Skeletal muscle satellite cell (primary cell): Measurements from ENCODE around the gene LRRC46.

Source experiments
- H3K27me3 ChIP-seq: 2 replicates; pipeline ENCODE4 v1.7.0; 2013; ENCODE audit warnings: low read length; ENCODE audit not compliant: control insufficient read depth, insufficient read depth
- H3K36me3 ChIP-seq: 2 replicates; pipeline ENCODE4 v1.7.0; 2013; ENCODE audit warnings: mild to moderate bottlenecking, control low read depth, low read length; ENCODE audit not compliant: insufficient read depth
- H3K4me1 ChIP-seq: 2 replicates; pipeline ENCODE4 v1.7.0; 2013; ENCODE audit warnings: low read length; ENCODE audit not compliant: control insufficient read depth, insufficient read depth
- H3K4me2 ChIP-seq: 2 replicates; pipeline ENCODE4 v1.7.0; 2013; ENCODE audit warnings: mild to moderate bottlenecking, low read length
- H3K4me3 ChIP-seq: 2 replicates; pipeline ENCODE4 v1.7.0; 2013; ENCODE audit warnings: low read length
- H3K9ac ChIP-seq: 2 replicates; pipeline ENCODE4 v1.7.0; 2013; ENCODE audit warnings: mild to moderate bottlenecking, low read depth, low read length, moderate library complexity
- H3K9me3 ChIP-seq: replicated peaks from 2 replicates; pipeline ENCODE4 v1.7.0; 2013; ENCODE audit warnings: mild to moderate bottlenecking, control low read depth, low read length

Gene LRRC46

DNA sequence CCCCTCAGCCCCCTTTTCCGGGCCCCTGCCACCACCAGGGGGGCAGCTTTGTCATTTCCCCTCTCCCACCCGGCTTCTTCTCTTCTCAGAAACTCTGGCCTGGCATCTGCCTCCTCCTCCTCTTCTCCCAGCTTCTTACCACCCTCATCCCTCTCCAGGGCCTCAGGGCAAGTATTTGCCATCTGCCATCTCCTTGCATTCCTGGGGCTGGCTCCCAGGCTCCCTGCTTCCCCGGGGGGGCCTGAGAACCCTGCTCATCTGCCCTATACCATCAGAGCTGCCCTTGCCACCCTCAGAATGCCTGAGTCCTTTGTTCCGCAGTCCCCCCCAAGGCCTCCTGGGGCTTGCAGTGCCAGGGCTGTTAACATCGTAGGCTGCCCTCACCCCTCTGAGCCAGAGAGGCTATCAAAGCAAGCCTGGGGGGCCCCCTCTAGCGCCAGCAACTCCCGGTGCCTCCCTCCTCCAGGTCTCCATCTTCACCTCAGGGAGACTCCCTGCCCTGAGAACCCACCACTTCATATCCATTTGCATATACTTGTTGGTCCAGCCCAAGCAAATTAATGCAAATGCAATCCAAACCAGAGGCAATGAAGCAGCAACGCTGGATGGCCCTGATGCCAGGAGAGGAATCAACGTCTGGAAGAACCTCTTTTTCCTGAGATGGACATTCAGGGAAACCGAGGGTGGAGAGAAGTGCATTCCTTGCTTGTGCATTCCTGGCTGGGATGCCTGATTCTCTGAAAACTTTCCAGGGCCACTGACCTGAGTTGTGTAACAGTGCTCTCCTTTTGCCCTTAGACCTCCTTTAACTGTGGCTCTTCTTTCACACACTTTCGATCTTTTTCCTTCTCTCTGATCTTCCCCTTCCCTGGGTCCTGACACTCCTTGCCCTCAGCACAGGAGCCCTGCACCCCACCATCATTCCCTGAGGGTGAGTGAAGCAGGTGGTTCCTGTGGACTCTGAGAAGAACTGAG is 43.8 kb downstream of the LRRC46 start:
- no peak overlapping the region for H3K4me2 ChIP-seq
- H3K9me3 ChIP-seq = no peaks in the 10 kb centered on the region
- H3K36me3 ChIP-seq = no peaks in the 10 kb centered on the region
- peaks cover 8% of the 10 kb centered on the region for H3K4me1 ChIP-seq
- H3K9ac ChIP-seq = no peak overlapping the region
- H3K4me3 ChIP-seq = no peak overlapping the region
- H3K27me3 ChIP-seq = peaks cover 57% of the 10 kb centered on the region

DNA sequence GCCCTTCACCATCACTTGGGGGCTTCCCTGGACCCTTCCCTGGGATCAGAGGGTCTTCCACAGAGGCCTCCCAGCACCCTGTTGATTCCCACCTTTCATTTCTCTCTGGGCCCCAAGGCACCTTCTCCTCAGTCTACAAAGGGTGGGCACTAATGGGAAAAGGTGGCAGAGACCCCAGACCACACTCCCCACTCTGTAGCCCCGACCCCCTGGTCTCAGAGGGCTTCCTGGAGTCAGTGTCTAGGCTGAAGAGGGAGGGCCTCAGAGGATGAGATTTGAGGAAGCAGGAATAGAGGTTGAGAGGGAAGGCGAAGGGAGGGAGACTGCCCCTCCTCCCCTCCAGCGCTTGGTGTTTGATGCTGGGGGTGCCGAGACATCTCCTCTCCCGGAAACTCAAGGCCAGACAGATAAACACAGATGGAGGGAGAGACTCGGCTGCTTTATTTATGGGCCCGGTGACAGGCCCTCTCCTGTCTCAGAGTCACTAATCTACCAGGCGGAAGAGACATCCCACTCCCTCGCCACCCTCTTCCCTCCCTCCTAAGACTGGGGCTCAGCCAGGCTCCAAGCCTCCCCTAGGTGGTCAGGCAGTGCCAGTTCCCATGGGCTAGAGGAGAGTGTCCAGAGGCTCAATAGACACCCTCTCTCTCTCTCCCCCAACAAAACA is 46.0 kb downstream of the LRRC46 start:
- Histone ChIP-seq H3K9me3 (no peaks in the 10 kb centered on the region), H3K4me3 (no peak overlapping the region), H3K9ac (no peak overlapping the region), H3K4me2 (no peak overlapping the region), H3K36me3 (no peaks in the 10 kb centered on the region), H3K27me3 (peaks cover 37% of the 10 kb centered on the region), H3K4me1 (peaks cover 15% of the 10 kb centered on the region)

DNA sequence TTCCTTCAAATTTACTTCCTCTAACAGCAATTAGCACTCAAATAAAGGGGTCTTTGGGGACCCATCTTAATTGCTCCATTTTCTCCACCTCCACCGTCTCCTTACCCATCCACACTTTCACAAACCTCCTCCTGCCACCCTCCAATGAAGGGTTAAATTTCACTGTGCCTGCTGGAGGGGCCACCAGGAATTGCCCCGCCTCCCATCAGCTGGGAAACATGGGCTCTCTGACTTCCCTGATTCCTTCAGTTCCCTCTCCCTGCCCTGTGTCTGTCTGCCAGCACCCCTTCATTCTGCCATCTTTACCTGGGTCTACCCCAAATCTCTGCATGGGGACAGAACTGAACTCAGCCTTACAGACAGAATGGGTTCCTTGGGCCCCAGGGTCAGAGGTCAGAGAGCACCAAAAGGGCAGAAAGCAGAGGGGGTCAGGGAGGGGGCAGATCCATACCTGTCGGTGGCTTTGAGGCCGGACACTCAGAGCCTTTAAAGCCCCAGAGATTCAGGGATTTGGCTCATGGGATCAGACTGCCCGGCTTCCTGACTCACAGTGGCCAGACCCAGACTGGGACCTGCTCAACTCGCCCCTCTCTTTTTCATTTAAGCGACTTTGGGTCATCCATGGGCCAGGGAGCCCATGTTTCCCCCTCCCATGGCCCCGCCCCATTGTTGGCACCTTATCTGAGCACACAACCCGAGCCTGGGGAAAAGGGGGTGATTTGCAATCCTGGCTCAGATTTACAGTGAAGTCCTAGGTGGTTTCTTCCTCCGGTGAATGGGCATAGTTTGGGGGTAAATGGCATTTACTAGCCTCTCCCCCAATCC is 46.9 kb downstream of the LRRC46 start:
- H3K27me3 ChIP-seq = peaks cover 28% of the 10 kb centered on the region
- no peak overlapping the region for H3K4me3 ChIP-seq
- H3K9me3 ChIP-seq = no peaks in the 10 kb centered on the region
- H3K36me3 ChIP-seq = no peaks in the 10 kb centered on the region
- peak overlapping the region; percentile 16 for H3K4me2 ChIP-seq
- H3K4me1 ChIP-seq = peaks cover 19% of the 10 kb centered on the region
- no peak overlapping the region for H3K9ac ChIP-seq

DNA sequence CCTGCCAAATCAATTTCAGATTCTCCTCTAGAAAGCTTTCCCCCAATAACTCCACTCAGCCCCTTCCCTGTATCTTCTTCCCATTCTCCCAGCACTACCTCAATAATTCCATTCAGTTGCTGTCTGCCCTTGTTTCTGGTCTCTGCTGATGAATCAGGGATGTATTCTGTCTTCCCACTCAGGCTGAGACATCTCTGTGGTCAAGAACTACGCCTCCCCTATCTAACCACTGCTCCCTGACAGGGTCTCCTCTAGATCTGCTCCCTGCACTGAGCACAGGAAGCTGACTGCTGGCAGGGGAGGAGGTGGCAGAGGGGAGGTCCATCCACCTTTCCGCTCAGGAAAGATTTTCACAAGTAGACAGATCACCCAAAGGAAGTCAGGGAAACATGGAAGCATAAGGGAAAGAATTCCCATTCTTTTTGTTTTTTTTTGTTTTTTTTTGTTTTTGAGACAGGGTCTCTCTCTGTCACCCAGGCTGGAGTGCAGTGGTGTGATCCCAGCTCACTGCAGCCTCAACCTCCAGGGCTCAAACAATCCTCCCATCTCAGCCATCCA is 47.6 kb downstream of the LRRC46 start:
- no peak overlapping the region for H3K4me3 ChIP-seq

DNA sequence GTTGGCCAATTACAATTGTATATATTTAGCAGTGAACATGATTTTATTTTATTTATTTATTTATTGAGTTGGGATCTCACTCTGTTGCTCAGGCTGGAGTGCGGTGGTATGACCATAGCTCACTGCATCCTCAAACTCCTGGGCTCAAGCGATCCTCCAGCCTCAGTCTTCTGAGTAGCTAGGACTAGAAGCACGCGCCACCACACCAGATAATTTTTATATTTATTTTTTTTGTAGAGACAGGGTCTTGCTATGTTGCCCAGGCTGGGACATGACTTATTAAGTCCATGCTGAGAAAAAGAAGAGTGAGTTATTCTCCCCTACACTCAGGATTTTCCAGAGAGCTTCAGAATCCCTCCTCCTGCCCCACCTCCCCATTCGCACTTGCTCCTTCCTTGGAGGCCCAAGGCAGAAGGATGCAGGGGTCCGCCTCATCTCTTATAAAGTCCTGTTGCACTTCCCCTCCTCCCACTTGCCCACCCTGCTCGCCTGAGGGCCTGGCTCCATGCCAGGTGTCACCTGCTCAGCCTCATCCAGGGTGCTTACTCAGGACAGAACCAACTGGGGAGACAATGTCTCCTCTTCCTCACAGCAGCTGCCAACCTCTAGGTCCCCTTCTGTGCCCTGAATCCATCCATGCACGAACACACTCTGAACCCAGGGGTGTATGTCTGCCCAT is 48.4 kb downstream of the LRRC46 start:
- peaks cover 15% of the 10 kb centered on the region for H3K27me3 ChIP-seq
- no peak overlapping the region for H3K4me3 ChIP-seq
- H3K4me2 ChIP-seq = no peak overlapping the region
- H3K36me3 ChIP-seq = no peaks in the 10 kb centered on the region
- peaks cover 19% of the 10 kb centered on the region for H3K4me1 ChIP-seq
- H3K9me3 ChIP-seq = no peaks in the 10 kb centered on the region
- no peak overlapping the region for H3K9ac ChIP-seq

More for the DNA sequence above, 47.6 kb downstream of the LRRC46 start:
- H3K27me3 ChIP-seq = peaks cover 22% of the 10 kb centered on the region
- peaks cover 19% of the 10 kb centered on the region for H3K4me1 ChIP-seq
- no peak overlapping the region for H3K9ac ChIP-seq
- H3K36me3 ChIP-seq = no peaks in the 10 kb centered on the region
- H3K9me3 ChIP-seq = no peaks in the 10 kb centered on the region
- H3K4me2 ChIP-seq = peak overlapping the region; percentile 16

DNA sequence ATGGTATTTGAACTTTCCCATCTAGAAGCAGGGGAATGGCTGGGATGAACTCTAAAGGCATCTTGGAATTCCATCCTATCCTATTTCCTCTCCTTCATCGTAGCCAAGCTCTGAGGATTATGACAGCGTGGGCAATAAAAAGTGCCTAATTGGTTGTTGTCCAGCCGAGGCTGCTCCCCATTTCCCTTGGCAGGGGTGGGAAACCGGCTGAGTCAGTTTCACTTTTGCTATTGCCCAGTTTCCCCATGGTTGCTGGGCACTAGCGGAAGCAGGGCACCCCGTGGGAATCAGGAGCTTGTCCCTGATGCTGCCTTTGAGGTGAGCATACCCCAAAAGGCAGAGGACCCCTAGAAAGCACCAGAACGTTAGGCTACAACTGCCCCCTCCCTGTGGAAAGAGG is 50.8 kb downstream of the LRRC46 start:
- peak overlapping the region; percentile 69 for H3K4me2 ChIP-seq
- peak overlapping the region; percentile 52 for H3K4me3 ChIP-seq
- no peaks in the 10 kb centered on the region for H3K36me3 ChIP-seq
- peak overlapping the region; percentile 30 for H3K9ac ChIP-seq
- no peaks in the 10 kb centered on the region for H3K9me3 ChIP-seq
- H3K4me1 ChIP-seq = peaks cover 19% of the 10 kb centered on the region
- peaks cover 8% of the 10 kb centered on the region for H3K27me3 ChIP-seq

DNA sequence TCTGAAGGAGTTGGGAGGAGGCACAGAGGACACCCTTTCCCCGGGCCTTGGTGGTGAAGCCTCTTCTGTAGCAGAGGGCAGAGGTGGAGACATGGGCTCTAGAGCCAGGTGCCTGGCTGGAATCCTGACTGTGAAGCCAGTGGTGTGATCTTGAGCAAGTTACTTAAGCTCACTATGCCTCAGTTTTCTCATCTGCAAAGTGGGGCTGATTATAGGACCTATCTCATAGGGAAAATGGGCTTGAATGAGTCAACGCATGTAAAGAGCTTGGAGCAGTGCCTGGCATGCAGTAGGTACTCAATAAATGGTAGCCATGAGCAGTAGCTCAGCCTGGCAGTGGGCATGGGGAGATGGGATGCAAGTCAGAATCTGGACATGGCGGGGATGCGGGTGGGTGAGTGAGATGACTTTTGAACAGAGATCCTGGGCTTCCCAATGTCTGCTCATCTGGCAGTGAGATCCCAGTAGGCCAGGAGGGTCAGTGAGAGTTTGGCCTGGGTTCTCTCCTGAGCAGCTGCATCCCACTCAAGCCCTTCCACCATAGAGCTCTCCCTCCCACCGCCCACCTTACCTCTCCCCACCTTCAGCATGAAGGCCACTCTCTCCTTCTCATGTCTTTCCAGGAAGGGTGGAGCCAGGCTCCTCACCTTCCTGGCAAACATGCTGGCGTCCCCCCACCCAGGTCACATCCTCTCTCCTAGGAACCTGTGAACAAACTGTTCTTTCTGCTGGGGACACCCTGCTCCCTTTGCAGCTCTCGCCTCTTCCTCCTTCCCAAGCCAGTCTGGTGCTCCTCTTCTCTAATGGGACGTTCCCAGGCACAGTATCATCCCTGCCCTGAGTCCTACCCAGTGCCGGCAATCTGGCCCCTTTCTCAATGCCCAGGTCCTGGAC is 51.5 kb downstream of the LRRC46 start:
- Histone ChIP-seq H3K9me3 (no peaks in the 10 kb centered on the region), H3K27me3 (peaks cover 4% of the 10 kb centered on the region), H3K36me3 (no peaks in the 10 kb centered on the region), H3K4me3 (peak overlapping the region; percentile 52), H3K9ac (peak overlapping the region; percentile 30), H3K4me1 (peaks cover 19% of the 10 kb centered on the region), H3K4me2 (peak overlapping the region; percentile 69)

DNA sequence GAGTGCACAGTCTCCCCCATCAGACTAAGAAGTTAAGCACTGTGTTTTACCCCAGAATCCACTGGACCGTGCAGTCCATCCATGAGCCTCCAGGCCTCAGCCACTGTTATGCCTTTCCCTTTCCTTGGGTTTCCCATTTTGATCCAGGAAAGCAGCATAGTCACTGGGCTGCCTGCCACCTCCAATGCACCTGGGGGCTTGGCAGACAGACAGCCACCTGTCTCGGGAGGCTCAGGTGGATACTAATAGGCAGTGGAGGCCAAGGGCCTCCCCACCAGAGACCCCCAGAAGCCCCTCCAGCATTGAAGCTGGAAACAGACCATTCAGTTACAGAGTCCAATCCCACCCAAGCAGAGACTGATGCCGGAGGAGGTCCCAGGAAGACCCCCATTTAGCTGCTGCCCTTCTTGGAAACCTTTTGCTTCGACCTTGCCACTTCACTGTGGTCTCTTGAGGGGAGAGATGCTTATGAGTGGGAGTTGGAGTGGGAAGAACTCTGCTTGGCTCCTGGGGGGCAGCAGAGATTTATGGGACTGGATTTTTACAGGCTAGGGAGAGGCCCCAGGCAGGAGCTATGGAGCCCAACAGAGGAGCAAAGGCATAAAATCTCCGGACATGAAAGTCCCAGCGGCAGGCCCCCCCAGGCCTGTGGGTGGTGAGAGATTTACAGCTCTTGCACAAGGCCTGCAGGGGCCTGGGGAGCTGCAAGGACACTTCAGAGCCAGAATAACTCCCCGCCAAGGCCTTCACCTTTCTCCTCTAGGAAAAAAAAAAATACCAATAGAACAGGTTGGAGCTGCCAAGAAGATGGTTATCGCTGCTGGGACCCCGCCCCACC is 52.3 kb downstream of the LRRC46 start:
- Histone ChIP-seq H3K36me3 (no peaks in the 10 kb centered on the region), H3K4me3 (no peak overlapping the region), H3K9ac (no peak overlapping the region), H3K4me2 (no peak overlapping the region), H3K27me3 (no peaks in the 10 kb centered on the region), H3K9me3 (no peaks in the 10 kb centered on the region), H3K4me1 (peaks cover 12% of the 10 kb centered on the region)

DNA sequence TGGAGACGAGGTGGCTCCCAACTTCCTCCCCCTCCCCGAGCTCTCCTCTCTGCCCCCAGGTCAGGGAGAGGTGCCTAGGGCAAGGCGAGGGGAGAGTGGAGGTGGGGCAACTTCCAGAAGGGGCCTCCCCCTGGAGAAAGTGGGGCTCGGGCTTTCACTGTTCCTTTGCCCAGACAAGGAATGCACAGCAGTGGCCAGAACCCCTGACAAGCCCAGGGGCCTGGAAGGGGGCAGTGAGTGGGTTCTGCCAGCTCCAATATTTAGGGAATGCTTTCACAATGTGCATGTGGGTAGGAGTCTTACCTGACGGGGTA is 52.9 kb downstream of the LRRC46 start:
- no peaks in the 10 kb centered on the region for H3K27me3 ChIP-seq
- H3K4me2 ChIP-seq = no peak overlapping the region
- no peak overlapping the region for H3K4me3 ChIP-seq
- H3K9ac ChIP-seq = no peak overlapping the region
- H3K36me3 ChIP-seq = no peaks in the 10 kb centered on the region
- H3K4me1 ChIP-seq = peaks cover 11% of the 10 kb centered on the region
- no peaks in the 10 kb centered on the region for H3K9me3 ChIP-seq
